ENCODE results near the gene ACKR1. TPM values are rescaled to one million over a fixed set of nuclear protein-coding genes. Genes with fewer than 3 reads are reported as not detected.

The ACKR1 gene
- total RNA-seq (2014; rRNA removed; shearing (Covaris generic); ENCODE audit: low replicate concordance), result not detected in 2 replicates

GRCh38 chr1:159204161-159205141 is at the start of gene ACKR1:
ACKR1 (plus strand) TSS chr1:159204875; CDS start chr1:159204960, 85 bp downstream.
- DNase-seq (ENCODE audit: low read depth), result no peak
- in situ Hi-C loops (cut with HindIII; ENCODE audit: low pct_unique_long_range_greater_than_20kb, low sequenced_read_pairs), result no loop called here

GRCh38 chr1:159161001-159161718 is 43.5 kb upstream of the ACKR1 start:
- in situ Hi-C loops (cut with HindIII; ENCODE audit: low pct_unique_long_range_greater_than_20kb, low sequenced_read_pairs), result no loop called here
- DNase-seq (ENCODE audit: low read depth), result peak; percentile 62

GRCh38 chr1:159161719-159162026 is 43.0 kb upstream of the ACKR1 start:
- no peak for DNase-seq (ENCODE audit: low read depth)
- in situ Hi-C loops (cut with HindIII; ENCODE audit: low pct_unique_long_range_greater_than_20kb, low sequenced_read_pairs), result no loop called here

- DNase-seq (ENCODE audit: low read depth), result no peak
- in situ Hi-C loops (cut with HindIII; ENCODE audit: low pct_unique_long_range_greater_than_20kb, low sequenced_read_pairs), result no loop called here
Measured at GRCh38 chr1:159162516-159163265, 42.0 kb upstream of the ACKR1 start.

- no peak for DNase-seq (ENCODE audit: low read depth)
- in situ Hi-C loops (cut with HindIII; ENCODE audit: low pct_unique_long_range_greater_than_20kb, low sequenced_read_pairs), result no loop called here
Measured at GRCh38 chr1:159163614-159164228, 41.0 kb upstream of the ACKR1 start.

GRCh38 chr1:159168043-159168442 is 36.6 kb upstream of the ACKR1 start:
- in situ Hi-C loops (cut with HindIII; ENCODE audit: low pct_unique_long_range_greater_than_20kb, low sequenced_read_pairs), result no loop called here
- DNase-seq (ENCODE audit: low read depth), result no peak

GRCh38 chr1:159170639-159171038 is 34.0 kb upstream of the ACKR1 start:
- DNase-seq (ENCODE audit: low read depth), result no peak
- in situ Hi-C loops (cut with HindIII; ENCODE audit: low pct_unique_long_range_greater_than_20kb, low sequenced_read_pairs), result no loop called here

GRCh38 chr1:159171254-159171687 is 33.4 kb upstream of the ACKR1 start, which contains the start of gene CADM3:
CADM3 (plus strand) TSS chr1:159171615; CDS start chr1:159171766, 151 bp downstream.
- in situ Hi-C loops (cut with HindIII; ENCODE audit: low pct_unique_long_range_greater_than_20kb, low sequenced_read_pairs), result no loop called here
- DNase-seq (ENCODE audit: low read depth), result no peak

- DNase-seq (ENCODE audit: low read depth), result no peak
- in situ Hi-C loops (cut with HindIII; ENCODE audit: low pct_unique_long_range_greater_than_20kb, low sequenced_read_pairs), result no loop called here
Measured at GRCh38 chr1:159171688-159172501, 32.8 kb upstream of the ACKR1 start.

GRCh38 chr1:159172614-159173291 is 31.9 kb upstream of the ACKR1 start:
- DNase-seq (ENCODE audit: low read depth), result no peak
- in situ Hi-C loops (cut with HindIII; ENCODE audit: low pct_unique_long_range_greater_than_20kb, low sequenced_read_pairs), result no loop called here

- no peak for DNase-seq (ENCODE audit: low read depth)
- in situ Hi-C loops (cut with HindIII; ENCODE audit: low pct_unique_long_range_greater_than_20kb, low sequenced_read_pairs), result no loop called here
Measured at GRCh38 chr1:159173320-159173719, 31.4 kb upstream of the ACKR1 start.

- DNase-seq (ENCODE audit: low read depth), result no peak
- in situ Hi-C loops (cut with HindIII; ENCODE audit: low pct_unique_long_range_greater_than_20kb, low sequenced_read_pairs), result no loop called here
Measured at GRCh38 chr1:159175571-159175970, 29.1 kb upstream of the ACKR1 start.

- in situ Hi-C loops (cut with HindIII; ENCODE audit: low pct_unique_long_range_greater_than_20kb, low sequenced_read_pairs), result no loop called here
- DNase-seq (ENCODE audit: low read depth), result peak; percentile 74
Measured at GRCh38 chr1:159177272-159177907, 27.3 kb upstream of the ACKR1 start.

- in situ Hi-C loops (cut with HindIII; ENCODE audit: low pct_unique_long_range_greater_than_20kb, low sequenced_read_pairs), result no loop called here
- no peak for DNase-seq (ENCODE audit: low read depth)
Measured at GRCh38 chr1:159179906-159180305, 24.8 kb upstream of the ACKR1 start.

GRCh38 chr1:159180516-159180915 is 24.2 kb upstream of the ACKR1 start:
- no peak for DNase-seq (ENCODE audit: low read depth)
- in situ Hi-C loops (cut with HindIII; ENCODE audit: low pct_unique_long_range_greater_than_20kb, low sequenced_read_pairs), result no loop called here

GRCh38 chr1:159181328-159182024 is 23.2 kb upstream of the ACKR1 start:
- DNase-seq (ENCODE audit: low read depth), result no peak
- in situ Hi-C loops (cut with HindIII; ENCODE audit: low pct_unique_long_range_greater_than_20kb, low sequenced_read_pairs), result no loop called here
